Endothelial cell of umbilical vein (primary cell): ENCODE measurements around the gene MYCBP. TPM values are rescaled to one million over a fixed set of nuclear protein-coding genes. Genes with fewer than 3 reads are reported as not detected.

Experiments
- BruUV-seq: library from RNA; stranded (reverse); fragments of 400-500 nt; replicated peaks from 2 replicates; lab custom pipeline; 2021; lab: Mats Ljungman, UMichigan
- CTCF ChIA-PET: fragments of 300-600, 350-600 bp; sonication (Branson Sonifier 250); formaldehyde crosslinking; loops from one replicate; lab custom pipeline; 2021; ENCODE audit warnings: antibody characterized with exemption, inconsistent platforms; lab: Charles Lee
- POLR2A ChIA-PET: fragments of 300-600, 350-600 bp; sonication (Branson Sonifier 250); formaldehyde crosslinking; loops from one replicate; lab custom pipeline; 2021; ENCODE audit warnings: antibody characterized with exemption, inconsistent platforms; lab: Charles Lee
- DNase-seq: peaks from one replicate; pipeline ENCODE4 v3.0.0-alpha.2; 2011; ENCODE audit warnings: low read depth, low spot score
- FAIRE-seq: peaks from 2 replicates; lab custom pipeline; 2011; peaks lifted over from hg19 to GRCh38; lab: Jason Lieb, UNC
- H2AFZ ChIP-seq: 2 replicates; pipeline ENCODE4 v1.6.0; 2012; ENCODE audit warnings: low read depth, low read length, control low read depth, inconsistent platforms
- H3K27ac ChIP-seq: 2 replicates; pipeline ENCODE4 v1.5.1; 2011; ENCODE audit warnings: low read depth, mild to moderate bottlenecking, control low read depth, low read length, moderate library complexity; ENCODE audit not compliant: insufficient read depth
- H3K27me3 ChIP-seq, 2 experiments: 2 replicates each; pipeline versions ENCODE4 v1.6.0 to v1.6.1; 2011; ENCODE audit warnings: low read length in 2 of 2, mixed read lengths in 1 of 2; ENCODE audit not compliant: control insufficient read depth in 2 of 2, insufficient read depth in 2 of 2
- H3K36me3 ChIP-seq, 2 experiments: 2 replicates in 1 of 2; 3 replicates in 1 of 2; pipeline ENCODE4 v1.5.1; 2011; ENCODE audit warnings: low read length in 2 of 2, mild to moderate bottlenecking in 1 of 2, moderate library complexity in 1 of 2; ENCODE audit not compliant: control insufficient read depth in 2 of 2, insufficient read depth in 2 of 2; ENCODE audit errors: extremely low read depth in 1 of 2
- H3K4me1 ChIP-seq: 3 replicates; pipeline ENCODE4 v1.5.1; 2011; ENCODE audit warnings: mild to moderate bottlenecking, low read length; ENCODE audit not compliant: control insufficient read depth, insufficient read depth; ENCODE audit errors: extremely low read depth
- H3K4me2 ChIP-seq: 2 replicates; pipeline ENCODE4 v1.6.1; 2011; ENCODE audit warnings: low read length, control low read depth, mixed read lengths; ENCODE audit not compliant: insufficient read depth
- H3K4me3 ChIP-seq, 3 experiments: fragments of 200-600 bp in 1 of 3; sonication (generic), shearing (Covaris generic) in 1 of 3; replicated peaks in 1 of 3; 2 replicates each; pipeline ENCODE4 v1.5.1; 2011 to 2016; ENCODE audit warnings: control low read depth in 3 of 3, low read length in 3 of 3, mild to moderate bottlenecking in 2 of 3, inconsistent platforms in 1 of 3, low read depth in 1 of 3, moderate library complexity in 1 of 3; ENCODE audit not compliant: insufficient read depth in 1 of 3
- H3K79me2 ChIP-seq: 2 replicates; pipeline ENCODE4 v1.6.0; 2012; ENCODE audit warnings: low read length, inconsistent platforms; ENCODE audit not compliant: control insufficient read depth, insufficient read depth
- H3K9ac ChIP-seq: replicated peaks from 2 replicates; pipeline ENCODE3; 2011; ENCODE audit warnings: low read length, control low read depth; ENCODE audit not compliant: insufficient read depth; ENCODE audit errors: extremely low read depth
- H3K9me1 ChIP-seq: replicated peaks from 3 replicates; pipeline ENCODE4 v1.6.0; 2011; ENCODE audit warnings: mild to moderate bottlenecking, low read length; ENCODE audit not compliant: control insufficient read depth, insufficient read depth; ENCODE audit errors: extremely low read depth
- H3K9me3 ChIP-seq: replicated peaks from 2 replicates; pipeline ENCODE4 v1.5.1; 2012; ENCODE audit warnings: low read length, inconsistent platforms; ENCODE audit not compliant: control insufficient read depth, insufficient read depth
- H4K20me1 ChIP-seq: replicated peaks from 2 replicates; pipeline ENCODE3; 2011; ENCODE audit warnings: mild to moderate bottlenecking, low read length; ENCODE audit not compliant: control insufficient read depth, insufficient read depth; ENCODE audit errors: extremely low read depth
- EZH2 ChIP-seq: IDR thresholded peaks from 2 replicates; pipeline ENCODE4 v1.6.1; 2012; ENCODE audit warnings: borderline replicate concordance, low read depth, mild to moderate bottlenecking, moderate library complexity, low read length, inconsistent platforms; ENCODE audit not compliant: severe bottlenecking
- FOS ChIP-seq: IDR thresholded peaks from 2 replicates; pipeline ENCODE4 v1.6.1; 2011; ENCODE audit warnings: mild to moderate bottlenecking, low read length, moderate library complexity, borderline replicate concordance; ENCODE audit not compliant: insufficient read depth
- GATA2 ChIP-seq: IDR thresholded peaks from 2 replicates; pipeline ENCODE4 v1.7.0; 2011; ENCODE audit warnings: low read depth, mild to moderate bottlenecking, moderate library complexity, mixed read lengths, low read length; ENCODE audit not compliant: insufficient read length, insufficient read depth
- JUN ChIP-seq: IDR thresholded peaks from 2 replicates; pipeline ENCODE4 v1.6.1; 2011; ENCODE audit warnings: borderline replicate concordance, low read depth; ENCODE audit not compliant: insufficient read length, insufficient read depth
- MYC ChIP-seq: IDR thresholded peaks from one replicate; pipeline ENCODE4 v1.6.1; 2011; ENCODE audit warnings: mild to moderate bottlenecking, low read depth, low read length
- POLR2A ChIP-seq: IDR thresholded peaks from 2 replicates; pipeline ENCODE4 v1.6.1; 2012; ENCODE audit warnings: low read depth, mild to moderate bottlenecking, control low read depth, low read length
- POLR2AphosphoS5 ChIP-seq: IDR thresholded peaks from 2 replicates; pipeline ENCODE4 v1.6.1; 2012; ENCODE audit warnings: low read depth, mild to moderate bottlenecking, control low read depth, low read length, moderate library complexity; ENCODE audit not compliant: insufficient read depth
- dilution Hi-C: fragments of 300-500 bp; cut with MboI; formaldehyde crosslinking; loops from one replicate; pipeline ENCODE4 v1.15.0; 2019; ENCODE audit warnings: low sequenced_read_pairs; ENCODE audit not compliant: extremely low pct_ligation_motif_present
- intact Hi-C: fragments of 100-400 bp; cut with micrococcal nuclease; formaldehyde crosslinking; loops from one replicate; pipeline ENCODE4 v1.10.0; 2022
- polyA plus RNA-seq, 4 experiments: library from polyadenylated mRNA; depleted of rRNA in 3 of 4; stranded (reverse) in 3 of 4; unstranded in 1 of 4; fragments of >200 nt; gene quantifications; 2 replicates each; pipeline versions ENCODE4 v1.2.1 to v1.2.3, GENCODE V29; 2011 to 2012; ENCODE audit warnings: missing spikeins in 1 of 4
- total RNA-seq: library from RNA; stranded (reverse); gene quantifications from 2 replicates; pipeline ENCODE4 v1.2.3, GENCODE V29; 2021
- TF ChIP-seq, protein P1 (sequence below), 2 donors: IDR thresholded peaks; 1 replicate in 1 of 2; 2 replicates in 1 of 2; pipeline ENCODE4 v1.5.1; 2011; ENCODE audit warnings: low read length in 2 of 2, mild to moderate bottlenecking in 2 of 2, moderate library complexity in 2 of 2, control low read depth in 1 of 2, inconsistent platforms in 1 of 2, low read depth in 1 of 2; ENCODE audit not compliant: insufficient read depth in 1 of 2; ENCODE audit errors: extremely low read depth in 1 of 2
- TF ChIP-seq, protein P2 (sequence below): IDR thresholded peaks from 2 replicates; pipeline ENCODE4 v1.6.1; 2011; ENCODE audit not compliant: insufficient read depth, insufficient read length

MYCBP gene
- total and polyA plus RNA-seq, 2 donors (not counting 3 experiments of a cell fraction or from before 2014, with no cell fraction given) = 9.5 to 23.1 TPM

DNA sequence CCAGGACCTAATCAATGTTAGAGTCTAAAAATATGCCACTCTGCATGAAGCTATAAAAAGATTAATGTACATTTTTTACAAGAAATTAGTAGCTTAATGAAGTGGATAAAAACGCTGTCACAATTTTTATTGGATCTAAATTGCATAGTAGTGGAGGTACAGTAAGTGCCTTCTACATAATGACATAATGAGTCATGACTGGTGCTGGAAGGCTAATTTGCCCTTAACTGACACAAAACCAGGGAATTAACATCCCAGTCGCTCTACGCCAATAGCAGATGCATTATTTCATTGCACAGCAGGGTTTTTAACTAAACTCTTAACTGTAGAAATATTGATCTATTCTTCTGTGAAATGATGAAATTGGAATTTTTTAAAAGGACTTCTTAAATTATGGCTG, 46.9 kb downstream of the MYCBP start:
- H3K4me2 ChIP-seq = no peak overlapping the region
- no peak overlapping the region for H3K9ac ChIP-seq
- dilution Hi-C loops = no loop called here
- no peaks in the 10 kb centered on the region for H3K79me2 ChIP-seq
- no peaks in the 10 kb centered on the region for H4K20me1 ChIP-seq
- H3K4me1 ChIP-seq = no peaks in the 10 kb centered on the region
- H3K36me3 ChIP-seq = no peaks in the 10 kb centered on the region
- no peak for DNase-seq
- CTCF ChIA-PET = interaction anchor here (4.7 kb wide), 1 partner anchor 9 kb away, joined by 26 read pairs; no protein-coding TSS in a partner anchor
- intact Hi-C loops = no loop called here
- no peak overlapping the region for H2AFZ ChIP-seq
- peaks cover 18 to 26% of the 10 kb centered on the region in 2 experiments for H3K27me3 ChIP-seq
- no peak overlapping the region for H3K27ac ChIP-seq
- FAIRE-seq = no peak
- TF ChIP-seq, protein P1, sequence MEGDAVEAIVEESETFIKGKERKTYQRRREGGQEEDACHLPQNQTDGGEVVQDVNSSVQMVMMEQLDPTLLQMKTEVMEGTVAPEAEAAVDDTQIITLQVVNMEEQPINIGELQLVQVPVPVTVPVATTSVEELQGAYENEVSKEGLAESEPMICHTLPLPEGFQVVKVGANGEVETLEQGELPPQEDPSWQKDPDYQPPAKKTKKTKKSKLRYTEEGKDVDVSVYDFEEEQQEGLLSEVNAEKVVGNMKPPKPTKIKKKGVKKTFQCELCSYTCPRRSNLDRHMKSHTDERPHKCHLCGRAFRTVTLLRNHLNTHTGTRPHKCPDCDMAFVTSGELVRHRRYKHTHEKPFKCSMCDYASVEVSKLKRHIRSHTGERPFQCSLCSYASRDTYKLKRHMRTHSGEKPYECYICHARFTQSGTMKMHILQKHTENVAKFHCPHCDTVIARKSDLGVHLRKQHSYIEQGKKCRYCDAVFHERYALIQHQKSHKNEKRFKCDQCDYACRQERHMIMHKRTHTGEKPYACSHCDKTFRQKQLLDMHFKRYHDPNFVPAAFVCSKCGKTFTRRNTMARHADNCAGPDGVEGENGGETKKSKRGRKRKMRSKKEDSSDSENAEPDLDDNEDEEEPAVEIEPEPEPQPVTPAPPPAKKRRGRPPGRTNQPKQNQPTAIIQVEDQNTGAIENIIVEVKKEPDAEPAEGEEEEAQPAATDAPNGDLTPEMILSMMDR (IDR thresholded peaks at IDR 0.05; ENCODE audit: extremely low read depth in 1 of 2, insufficient read depth in 1 of 2, low read depth in 1 of 2, low read length in 2 of 2) = no peak
- TF ChIP-seq FOS (no peak), EZH2 (no peak), POLR2A (no peak), MYC (no peak), GATA2 (no peak), POLR2AphosphoS5 (no peak), JUN (no peak)
- TF ChIP-seq, protein P2, sequence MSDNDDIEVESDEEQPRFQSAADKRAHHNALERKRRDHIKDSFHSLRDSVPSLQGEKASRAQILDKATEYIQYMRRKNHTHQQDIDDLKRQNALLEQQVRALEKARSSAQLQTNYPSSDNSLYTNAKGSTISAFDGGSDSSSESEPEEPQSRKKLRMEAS = no peak
- no peaks in the 10 kb centered on the region for H3K9me3 ChIP-seq
- POLR2A ChIA-PET = no interaction called here
- no TSS peak for BruUV-seq
- no peaks in the 10 kb centered on the region for H3K9me1 ChIP-seq
- no peak overlapping the region for H3K4me3 ChIP-seq
